CD14-positive monocyte (primary cell): Measurements from ENCODE around the gene POU6F2. TPM values are rescaled to one million over a fixed set of nuclear protein-coding genes. Genes with fewer than 3 reads are reported as not detected.

ENCODE experiments used
- DNase-seq, 3 donors: peaks; one replicate each; pipeline ENCODE4 v3.0.0-alpha.2; 2011 to 2022
- H2AFZ ChIP-seq: 2 replicates; pipeline ENCODE4 v1.6.0; 2012; ENCODE audit warnings: mild to moderate bottlenecking, low read depth, low read length, inconsistent platforms; ENCODE audit not compliant: insufficient read depth, poor library complexity, severe bottlenecking
- H3K27ac ChIP-seq, 2 donors: 1 replicate in 1 of 2; 2 replicates in 1 of 2; pipeline ENCODE4 v1.5.1; 2012 to 2013; ENCODE audit warnings: low read length in 2 of 2, control low read depth in 1 of 2, inconsistent platforms in 1 of 2, low read depth in 1 of 2, mild to moderate bottlenecking in 1 of 2
- H3K27me3 ChIP-seq, 2 donors: one replicate each; pipeline versions ENCODE4 v1.6.0 to v1.6.1; 2011 to 2013; ENCODE audit warnings: low read length in 2 of 2; ENCODE audit not compliant: control insufficient read depth in 2 of 2, insufficient read depth in 2 of 2
- H3K36me3 ChIP-seq, 2 donors: replicated peaks in 1 of 2; 1 replicate in 1 of 2; 2 replicates in 1 of 2; pipeline versions ENCODE4 v1.5.1 to v1.6.1; 2012 to 2013; ENCODE audit warnings: low read length in 2 of 2, control low read depth in 1 of 2, inconsistent platforms in 1 of 2, mild to moderate bottlenecking in 1 of 2; ENCODE audit not compliant: insufficient read depth in 2 of 2, control insufficient read depth in 1 of 2
- H3K4me1 ChIP-seq, 2 donors: 1 replicate in 1 of 2; 2 replicates in 1 of 2; pipeline versions ENCODE4 v1.5.1 to v1.6.1; 2012 to 2013; ENCODE audit warnings: low read length in 2 of 2, control low read depth in 1 of 2, inconsistent platforms in 1 of 2, mild to moderate bottlenecking in 1 of 2, moderate library complexity in 1 of 2; ENCODE audit not compliant: insufficient read depth in 2 of 2, control insufficient read depth in 1 of 2
- H3K4me2 ChIP-seq: replicated peaks from 2 replicates; pipeline ENCODE3; 2012; ENCODE audit warnings: low read length, moderate library complexity, mild to moderate bottlenecking; ENCODE audit not compliant: poor library complexity, severe bottlenecking; ENCODE audit errors: extremely low read depth
- H3K4me3 ChIP-seq, 3 experiments: fragments of 200-600 bp in 1 of 3; sonication (generic) in 1 of 3; replicated peaks in 1 of 3; 1 replicate in 2 of 3; 2 replicates in 1 of 3; pipeline ENCODE4 v1.5.1; 2011 to 2013; ENCODE audit warnings: low read length in 3 of 3, mild to moderate bottlenecking in 3 of 3, control low read depth in 2 of 3, low read depth in 2 of 3, inconsistent platforms in 1 of 3, moderate library complexity in 1 of 3
- H3K79me2 ChIP-seq: 2 replicates; pipeline ENCODE4 v1.6.0; 2012; ENCODE audit warnings: mild to moderate bottlenecking, control low read depth, inconsistent platforms, low read length, moderate library complexity; ENCODE audit not compliant: insufficient read depth
- H3K9ac ChIP-seq: 2 replicates; pipeline ENCODE4 v1.6.0; 2017; ENCODE audit warnings: low read length, mild to moderate bottlenecking; ENCODE audit not compliant: insufficient read depth, poor library complexity, severe bottlenecking
- H3K9me3 ChIP-seq, 2 donors: replicated peaks in 1 of 2; 1 replicate in 1 of 2; 2 replicates in 1 of 2; pipeline versions ENCODE4 v1.5.1 to v1.6.1; 2012 to 2013; ENCODE audit warnings: low read length in 2 of 2, control low read depth in 1 of 2; ENCODE audit not compliant: control insufficient read depth in 1 of 2, insufficient read depth in 1 of 2
- H4K20me1 ChIP-seq: 2 replicates; pipeline ENCODE4 v1.6.0; 2012; ENCODE audit warnings: mild to moderate bottlenecking, low read length, control low read depth, moderate library complexity; ENCODE audit not compliant: insufficient read depth
- H3K27ac Mint-ChIP-seq, 7 donors: one replicate each; pipeline ENCODE4 v1.8.0; 2020; ENCODE audit warnings: mild to moderate bottlenecking in 7 of 7, mixed read lengths in 7 of 7, moderate library complexity in 6 of 7, inconsistent platforms in 2 of 7
- H3K27me3 Mint-ChIP-seq, 3 donors: one replicate each; pipeline ENCODE4 v1.8.0; 2021 to 2022; ENCODE audit warnings: low read depth in 3 of 3, mild to moderate bottlenecking in 3 of 3, mixed read lengths in 3 of 3, moderate library complexity in 3 of 3, inconsistent platforms in 1 of 3
- H3K36me3 Mint-ChIP-seq, 2 donors: one replicate each; pipeline ENCODE4 v1.8.0; 2020; ENCODE audit warnings: mixed read lengths in 2 of 2, inconsistent platforms in 1 of 2, mild to moderate bottlenecking in 1 of 2
- H3K4me1 Mint-ChIP-seq: one replicate; pipeline ENCODE4 v1.8.0; 2020; ENCODE audit warnings: mild to moderate bottlenecking, mixed read lengths
- H3K4me3 Mint-ChIP-seq, 2 donors: one replicate each; pipeline ENCODE4 v1.8.0; 2020; ENCODE audit warnings: mild to moderate bottlenecking in 2 of 2, mixed read lengths in 2 of 2, moderate library complexity in 1 of 2
- H3K9me3 Mint-ChIP-seq, 7 donors: one replicate each; pipeline ENCODE4 v1.8.0; 2020 to 2022; ENCODE audit warnings: mixed read lengths in 7 of 7, mild to moderate bottlenecking in 6 of 7, moderate library complexity in 6 of 7, inconsistent platforms in 2 of 7
- WGBS: methylation state at CpG from one replicate; pipeline ENCODE4 v1.1.5; 2013; ENCODE audit warnings: missing lambda C conversion rate; ENCODE audit not compliant: insufficient coverage; 5-methylcytosine and 5-hydroxymethylcytosine counted together
- intact Hi-C, 2 donors: fragments of 100-400 bp; cut with micrococcal nuclease; formaldehyde crosslinking; loops; one replicate each; pipeline versions ENCODE4 v1.15.0 to v1.15.1; 2023
- polyA plus RNA-seq, 3 donors: library from polyadenylated mRNA; depleted of rRNA in 1 of 3; unstranded in 2 of 3; stranded (reverse) in 1 of 3; fragments of 300-500 nt in 2 of 3; fragments of >200 nt in 1 of 3; fragmentation: Illumina TruSeq in 2 of 3; gene quantifications; 1 replicate in 2 of 3; 2 replicates in 1 of 3; pipeline ENCODE4 v1.2.3, GENCODE V29; 2012 to 2021
- TF ChIP-seq, protein P1 (sequence below): fragments of 200-600 bp; IDR thresholded peaks from one replicate; pipeline ENCODE4 v1.8.0; 2022; ENCODE audit warnings: antibody characterized with exemption, mild to moderate bottlenecking

The POU6F2 gene
- polyA plus RNA-seq, 3 donors, result not detected

DNA sequence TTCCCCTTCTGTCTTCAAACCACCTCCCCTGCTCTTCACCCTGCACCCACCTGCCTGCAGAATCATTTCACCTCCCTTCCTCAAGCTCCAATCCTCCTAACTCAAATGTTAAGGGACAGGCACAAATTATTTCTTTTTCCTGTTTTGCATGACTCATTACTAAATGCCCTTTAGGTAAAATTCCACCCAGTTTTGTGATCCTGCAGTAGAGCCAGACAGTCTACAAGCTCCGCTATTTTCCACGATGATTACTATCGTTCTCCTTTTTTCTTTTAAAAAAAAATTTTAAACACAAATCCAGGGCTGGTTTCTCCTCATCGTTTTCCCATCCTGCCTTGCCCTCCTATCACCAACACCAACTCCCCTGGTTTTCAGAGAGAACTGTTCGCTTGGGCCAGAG, 401.7 kb downstream of the POU6F2 start:
- Histone ChIP-seq H3K9me3 (no peaks in the 10 kb centered on the region), H3K27me3 (no peaks in the 10 kb centered on the region), H3K36me3 (no peaks in the 10 kb centered on the region), H2AFZ (no peak overlapping the region), H4K20me1 (no peaks in the 10 kb centered on the region), H3K4me2 (no peak overlapping the region), H3K27ac (no peak overlapping the region), H3K79me2 (no peaks in the 10 kb centered on the region), H3K9ac (no peak overlapping the region), H3K4me3 (no peak overlapping the region), H3K4me1 (no peaks in the 10 kb centered on the region)
- intact Hi-C loops, result no loop called here
- DNase-seq, result no peak
- 80% methylated on average over 1 of the region's 5 CpGs for WGBS
- TF ChIP-seq, protein P1, sequence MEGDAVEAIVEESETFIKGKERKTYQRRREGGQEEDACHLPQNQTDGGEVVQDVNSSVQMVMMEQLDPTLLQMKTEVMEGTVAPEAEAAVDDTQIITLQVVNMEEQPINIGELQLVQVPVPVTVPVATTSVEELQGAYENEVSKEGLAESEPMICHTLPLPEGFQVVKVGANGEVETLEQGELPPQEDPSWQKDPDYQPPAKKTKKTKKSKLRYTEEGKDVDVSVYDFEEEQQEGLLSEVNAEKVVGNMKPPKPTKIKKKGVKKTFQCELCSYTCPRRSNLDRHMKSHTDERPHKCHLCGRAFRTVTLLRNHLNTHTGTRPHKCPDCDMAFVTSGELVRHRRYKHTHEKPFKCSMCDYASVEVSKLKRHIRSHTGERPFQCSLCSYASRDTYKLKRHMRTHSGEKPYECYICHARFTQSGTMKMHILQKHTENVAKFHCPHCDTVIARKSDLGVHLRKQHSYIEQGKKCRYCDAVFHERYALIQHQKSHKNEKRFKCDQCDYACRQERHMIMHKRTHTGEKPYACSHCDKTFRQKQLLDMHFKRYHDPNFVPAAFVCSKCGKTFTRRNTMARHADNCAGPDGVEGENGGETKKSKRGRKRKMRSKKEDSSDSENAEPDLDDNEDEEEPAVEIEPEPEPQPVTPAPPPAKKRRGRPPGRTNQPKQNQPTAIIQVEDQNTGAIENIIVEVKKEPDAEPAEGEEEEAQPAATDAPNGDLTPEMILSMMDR, result no peak
- no peak overlapping the region for H3K4me3 Mint-ChIP-seq
- no peaks in the 10 kb centered on the region for H3K4me1 Mint-ChIP-seq
- no peak overlapping the region for H3K27ac Mint-ChIP-seq
- H3K27me3 Mint-ChIP-seq, result peaks cover 3 to 4% (median 3%) of the 10 kb centered on the region in 3 donors
- peaks cover 0 to 3% (median 0%) of the 10 kb centered on the region in 7 donors for H3K9me3 Mint-ChIP-seq
- no peaks in the 10 kb centered on the region for H3K36me3 Mint-ChIP-seq

DNA sequence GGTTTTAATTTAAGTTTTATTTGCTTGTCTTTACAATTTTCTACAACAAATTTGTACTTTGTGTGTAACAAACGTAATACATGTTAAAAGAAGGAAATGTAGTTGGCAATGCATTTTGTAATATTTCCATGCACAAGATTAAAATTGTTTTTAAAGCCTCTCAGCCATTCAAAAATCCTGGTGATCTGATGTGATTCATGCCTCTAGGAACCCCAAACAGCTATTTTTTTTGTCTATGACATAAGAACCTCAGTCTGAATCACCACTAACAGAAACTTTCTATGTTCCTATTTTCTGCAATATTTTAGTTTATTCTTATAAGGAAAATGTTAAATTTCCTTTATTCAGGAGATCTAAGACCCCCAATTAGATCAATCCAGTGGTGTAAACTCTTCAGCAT, 405.4 kb downstream of the POU6F2 start:
- Histone ChIP-seq H3K79me2 (no peaks in the 10 kb centered on the region), H4K20me1 (no peaks in the 10 kb centered on the region), H3K4me3 (no peak overlapping the region), H3K4me2 (no peak overlapping the region), H3K27me3 (no peaks in the 10 kb centered on the region), H3K9ac (no peak overlapping the region), H3K9me3 (no peaks in the 10 kb centered on the region), H3K27ac (no peak overlapping the region), H3K36me3 (no peaks in the 10 kb centered on the region), H3K4me1 (no peaks in the 10 kb centered on the region), H2AFZ (no peak overlapping the region)
- no peaks in the 10 kb centered on the region for H3K36me3 Mint-ChIP-seq
- DNase-seq, result no peak
- peaks cover 0 to 3% (median 2%) of the 10 kb centered on the region in 7 donors for H3K9me3 Mint-ChIP-seq
- H3K4me1 Mint-ChIP-seq, result no peaks in the 10 kb centered on the region
- H3K27ac Mint-ChIP-seq, result no peak overlapping the region
- TF ChIP-seq, protein P1, result no peak
- H3K27me3 Mint-ChIP-seq, result peaks cover under 1 to 4% (median 3%) of the 10 kb centered on the region in 3 donors
- intact Hi-C loops, result no loop called here
- no peak overlapping the region for H3K4me3 Mint-ChIP-seq
- no CpG with 5 or more reads among the region's 1 CpG for WGBS
